Loucy (cell line): ENCODE data around the gene CAMK1D.

ENCODE experiments used
- H2AFZ ChIP-seq: fragments of 200-600 bp; sonication (generic); 2 replicates; pipeline ENCODE4 v1.6.0; 2016; ENCODE audit warnings: antibody characterized with exemption, mild to moderate bottlenecking, low read length, moderate library complexity
- H3F3A ChIP-seq: fragments of 200-600 bp; 2 replicates; pipeline ENCODE4 v1.6.0; 2016; ENCODE audit warnings: antibody characterized with exemption, low read depth, mild to moderate bottlenecking
- H3K27me3 ChIP-seq: fragments of 200-600 bp; sonication (generic); 2 replicates; pipeline ENCODE4 v1.6.1; 2014; ENCODE audit warnings: low read length, mild to moderate bottlenecking; ENCODE audit not compliant: insufficient read depth, poor library complexity, severe bottlenecking
- H3K36me3 ChIP-seq: fragments of 200-600 bp; sonication (generic); 2 replicates; pipeline ENCODE4 v1.6.1; 2016; ENCODE audit warnings: low read length; ENCODE audit not compliant: insufficient read depth
- H3K4me1 ChIP-seq: fragments of 200-600 bp; sonication (generic); 2 replicates; pipeline ENCODE4 v1.5.1; 2014; ENCODE audit warnings: low read length, mild to moderate bottlenecking; ENCODE audit not compliant: insufficient read depth, poor library complexity, severe bottlenecking
- H3K4me2 ChIP-seq: fragments of 200-600 bp; sonication (generic); 2 replicates; pipeline ENCODE4 v1.6.0; 2014; ENCODE audit warnings: antibody characterized with exemption, low read length, low read depth, mild to moderate bottlenecking; ENCODE audit not compliant: poor library complexity, severe bottlenecking
- H3K4me3 ChIP-seq: fragments of 200-600 bp; sonication (generic); 2 replicates; pipeline ENCODE4 v1.5.1; 2014; ENCODE audit warnings: low read length, mild to moderate bottlenecking, mixed read lengths; ENCODE audit not compliant: poor library complexity, severe bottlenecking
- H3K79me2 ChIP-seq: fragments of 200-600 bp; sonication (generic); 2 replicates; pipeline ENCODE4 v1.6.1; 2014; ENCODE audit warnings: low read length; ENCODE audit not compliant: insufficient read depth
- H3K9ac ChIP-seq: fragments of 200-600 bp; sonication (generic); 2 replicates; pipeline ENCODE4 v1.6.0; 2014; ENCODE audit warnings: mild to moderate bottlenecking, low read depth, low read length, moderate library complexity; ENCODE audit not compliant: poor library complexity, severe bottlenecking
- H3K9me2 ChIP-seq: fragments of 200-600 bp; sonication (generic); replicated peaks from 2 replicates; pipeline ENCODE4 v1.6.1; 2016; ENCODE audit warnings: low read depth, low read length, mixed read lengths
- H3K9me3 ChIP-seq: fragments of 200-600 bp; sonication (generic); 2 replicates; pipeline ENCODE4 v1.6.1; 2014; ENCODE audit warnings: mild to moderate bottlenecking, antibody characterized with exemption, low read length, low read depth; ENCODE audit not compliant: insufficient read depth
- H4K20me1 ChIP-seq: fragments of 200-600 bp; sonication (generic); 2 replicates; pipeline ENCODE4 v1.6.0; 2014; ENCODE audit warnings: antibody characterized with exemption, low read length, mild to moderate bottlenecking; ENCODE audit not compliant: insufficient read depth, poor library complexity, severe bottlenecking
- EZH2phosphoT487 ChIP-seq: fragments of 200-600 bp; IDR thresholded peaks from 2 replicates; pipeline ENCODE4 v1.6.1; 2018; ENCODE audit warnings: antibody characterized with exemption, mild to moderate bottlenecking, moderate library complexity, borderline replicate concordance
- TF ChIP-seq, protein P1 (sequence below): fragments of 200-600 bp; sonication (generic); conservative IDR thresholded peaks from 2 replicates; pipeline ENCODE4 v1.5.1; 2014; ENCODE audit warnings: mild to moderate bottlenecking, antibody characterized with exemption, low read length

Gene CAMK1D

DNA sequence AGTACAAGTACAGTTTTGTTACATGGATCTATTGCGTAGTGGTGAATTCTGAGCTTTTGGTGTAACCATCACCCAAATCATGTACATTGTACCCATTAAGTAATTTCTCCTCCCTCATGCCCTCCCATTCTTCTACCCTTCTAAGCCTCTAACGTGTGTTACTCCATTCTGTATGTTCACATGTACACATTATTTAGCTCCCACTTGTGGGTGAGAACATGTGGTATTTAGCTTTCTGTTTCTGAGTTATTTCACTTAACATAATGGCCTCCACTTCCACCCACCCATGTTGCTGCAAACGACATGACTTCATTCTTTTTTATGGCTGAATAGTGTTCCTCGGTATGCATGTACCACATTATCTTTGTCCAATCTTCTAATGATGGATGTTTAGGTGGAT, 251.3 kb downstream of the CAMK1D start:
- no peaks in the 10 kb centered on the region for H3K9me2 ChIP-seq
- H2AFZ ChIP-seq: no peak overlapping the region
- H4K20me1 ChIP-seq: no peaks in the 10 kb centered on the region
- H3F3A ChIP-seq: no peaks in the 10 kb centered on the region
- no peak overlapping the region for H3K9ac ChIP-seq
- TF ChIP-seq EZH2phosphoT487: no peak
- TF ChIP-seq, protein P1, sequence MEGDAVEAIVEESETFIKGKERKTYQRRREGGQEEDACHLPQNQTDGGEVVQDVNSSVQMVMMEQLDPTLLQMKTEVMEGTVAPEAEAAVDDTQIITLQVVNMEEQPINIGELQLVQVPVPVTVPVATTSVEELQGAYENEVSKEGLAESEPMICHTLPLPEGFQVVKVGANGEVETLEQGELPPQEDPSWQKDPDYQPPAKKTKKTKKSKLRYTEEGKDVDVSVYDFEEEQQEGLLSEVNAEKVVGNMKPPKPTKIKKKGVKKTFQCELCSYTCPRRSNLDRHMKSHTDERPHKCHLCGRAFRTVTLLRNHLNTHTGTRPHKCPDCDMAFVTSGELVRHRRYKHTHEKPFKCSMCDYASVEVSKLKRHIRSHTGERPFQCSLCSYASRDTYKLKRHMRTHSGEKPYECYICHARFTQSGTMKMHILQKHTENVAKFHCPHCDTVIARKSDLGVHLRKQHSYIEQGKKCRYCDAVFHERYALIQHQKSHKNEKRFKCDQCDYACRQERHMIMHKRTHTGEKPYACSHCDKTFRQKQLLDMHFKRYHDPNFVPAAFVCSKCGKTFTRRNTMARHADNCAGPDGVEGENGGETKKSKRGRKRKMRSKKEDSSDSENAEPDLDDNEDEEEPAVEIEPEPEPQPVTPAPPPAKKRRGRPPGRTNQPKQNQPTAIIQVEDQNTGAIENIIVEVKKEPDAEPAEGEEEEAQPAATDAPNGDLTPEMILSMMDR: no peak
- peaks cover 3% of the 10 kb centered on the region; the same call in 1 of the 2 replicates for H3K36me3 ChIP-seq
- no peak overlapping the region for H3K4me2 ChIP-seq
- no peaks in the 10 kb centered on the region for H3K27me3 ChIP-seq
- no peaks in the 10 kb centered on the region for H3K79me2 ChIP-seq
- H3K4me3 ChIP-seq: no peak overlapping the region
- H3K4me1 ChIP-seq: peaks cover 4% of the 10 kb centered on the region
- peaks cover 7% of the 10 kb centered on the region; the same call in 1 of the 2 replicates for H3K9me3 ChIP-seq

DNA sequence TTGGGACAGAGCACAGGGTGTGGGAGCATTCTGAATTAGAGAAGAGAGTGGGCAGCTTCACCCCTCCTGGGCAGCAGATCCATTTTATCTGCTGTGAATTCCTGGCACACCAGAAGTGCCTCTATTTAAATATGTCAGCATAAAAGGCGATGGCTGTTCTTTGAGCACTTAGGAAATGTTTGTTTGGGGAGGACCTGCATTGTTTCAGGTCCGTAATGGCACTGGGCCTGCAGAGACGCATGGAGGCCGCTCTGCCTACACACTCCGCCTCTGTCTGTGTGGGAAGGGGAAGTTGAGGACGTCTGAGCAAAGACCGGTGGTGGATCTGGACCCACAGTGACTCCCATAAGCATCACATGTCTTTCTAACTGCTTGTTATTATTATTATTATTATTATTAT, 253.2 kb downstream of the CAMK1D start:
- no peaks in the 10 kb centered on the region for H3K9me3 ChIP-seq
- H3K79me2 ChIP-seq: no peaks in the 10 kb centered on the region
- H3K36me3 ChIP-seq: no peaks in the 10 kb centered on the region
- TF ChIP-seq EZH2phosphoT487: no peak
- TF ChIP-seq, protein P1: no peak
- no peaks in the 10 kb centered on the region for H4K20me1 ChIP-seq
- no peaks in the 10 kb centered on the region for H3F3A ChIP-seq
- no peaks in the 10 kb centered on the region for H3K4me1 ChIP-seq
- H3K9ac ChIP-seq: no peak overlapping the region
- no peak overlapping the region for H2AFZ ChIP-seq
- H3K4me3 ChIP-seq: no peak overlapping the region
- H3K9me2 ChIP-seq: no peaks in the 10 kb centered on the region
- H3K27me3 ChIP-seq: no peaks in the 10 kb centered on the region
- no peak overlapping the region for H3K4me2 ChIP-seq

DNA sequence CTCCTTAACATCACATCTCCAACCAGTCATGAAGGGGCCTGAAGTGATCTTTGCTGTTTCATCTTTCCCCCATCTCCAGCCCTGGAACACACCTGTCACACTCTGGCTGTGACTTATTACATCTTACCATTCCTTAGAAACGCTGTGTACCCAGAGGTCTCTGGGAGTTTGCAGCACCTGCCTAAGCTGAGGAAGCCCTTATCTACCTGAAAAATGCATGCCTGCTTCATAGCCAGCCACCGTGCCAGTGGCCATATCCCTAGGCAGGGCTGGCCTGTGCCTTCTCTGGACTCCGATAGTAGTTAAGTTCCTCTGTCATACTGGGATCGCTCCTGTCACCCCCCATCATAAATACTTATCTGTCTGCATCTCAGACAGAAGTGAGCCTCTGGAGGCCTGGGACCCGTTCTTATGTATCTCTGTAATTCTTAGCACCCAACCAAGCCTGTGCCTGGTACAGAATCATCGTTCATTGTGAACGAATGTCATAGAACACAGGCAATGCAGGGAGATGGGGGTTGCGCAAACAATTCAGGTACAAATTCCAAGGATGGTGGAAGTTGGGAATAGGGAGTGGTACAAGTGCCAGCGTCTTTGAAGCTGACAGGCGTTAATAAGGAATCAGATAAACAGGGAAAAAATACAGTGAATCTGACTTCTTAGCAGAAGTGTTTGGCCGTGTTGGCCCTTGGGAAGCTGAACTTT, 254.6 kb downstream of the CAMK1D start:
- no peaks in the 10 kb centered on the region for H3K4me1 ChIP-seq
- H3K9me3 ChIP-seq: no peaks in the 10 kb centered on the region
- H4K20me1 ChIP-seq: no peaks in the 10 kb centered on the region
- H2AFZ ChIP-seq: no peak overlapping the region
- H3K9ac ChIP-seq: no peak overlapping the region
- no peaks in the 10 kb centered on the region for H3K79me2 ChIP-seq
- no peaks in the 10 kb centered on the region for H3K36me3 ChIP-seq
- H3K4me3 ChIP-seq: no peak overlapping the region
- H3F3A ChIP-seq: no peaks in the 10 kb centered on the region
- no peak for TF ChIP-seq EZH2phosphoT487
- TF ChIP-seq, protein P1: no peak
- no peaks in the 10 kb centered on the region for H3K27me3 ChIP-seq
- H3K9me2 ChIP-seq: no peaks in the 10 kb centered on the region
- H3K4me2 ChIP-seq: no peak overlapping the region
